Activated CD8-positive, alpha-beta memory T cell treated with anti-CD3 and anti-CD28 coated beads, Interleukin-2, amount 50 U/mL, for 1 hour (primary cell): ENCODE data around the gene ACOT7.
"Not testable (repeated sequence)": the region's sequence is repeated elsewhere in the genome, so short reads cannot be mapped to it uniquely, and the experiment has no call there.

Source experiments
- DNase-seq: peaks from one replicate; pipeline ENCODE4 v3.0.0-alpha.2; 2020; ENCODE audit errors: extremely low read depth

Gene ACOT7

DNA sequence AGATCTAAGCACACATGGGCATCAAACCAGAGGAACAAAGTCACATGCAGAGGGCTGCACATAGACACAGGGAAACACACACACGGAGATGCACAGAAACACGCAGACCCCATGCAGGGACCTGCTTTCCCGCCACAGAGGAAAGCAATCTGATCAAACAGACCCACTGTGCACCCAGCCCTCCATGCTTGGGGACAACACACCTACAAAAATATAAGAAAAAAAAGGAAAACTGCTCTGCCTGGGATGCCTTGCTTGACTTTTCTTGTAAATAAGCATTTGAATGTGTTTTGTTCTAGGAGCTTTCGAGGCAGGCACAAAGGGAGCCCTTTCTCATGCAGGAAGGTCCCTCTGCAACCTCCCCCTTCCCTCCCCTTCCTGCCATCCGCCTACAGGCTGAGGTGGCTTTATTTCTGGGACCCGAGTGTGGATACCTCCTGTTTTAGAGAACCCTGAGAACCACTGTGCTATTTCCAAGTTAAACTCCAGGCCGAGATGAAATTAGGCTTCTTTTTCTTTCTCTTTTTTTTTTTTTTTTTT is 154.3 kb downstream of the ACOT7 start:
- DNase-seq: no peak

DNA sequence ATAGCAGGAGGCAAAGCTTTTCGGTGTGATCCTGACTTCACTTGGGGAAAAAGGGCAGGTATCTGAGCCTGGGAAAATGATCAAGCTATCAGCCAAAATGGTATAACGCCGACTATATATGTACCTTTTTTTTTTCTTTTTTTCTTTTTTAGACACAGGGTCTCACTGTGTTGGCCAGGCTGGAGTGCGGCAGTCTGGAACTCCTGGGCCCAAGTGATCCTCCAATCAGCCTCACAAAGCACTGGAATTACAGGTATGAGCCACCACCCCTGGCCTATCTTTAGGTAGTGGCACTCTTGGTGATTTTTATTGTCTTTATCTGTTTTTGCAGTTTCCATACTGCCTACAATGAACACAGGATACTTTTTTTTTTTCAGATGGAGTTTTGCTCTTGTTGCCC is 156.5 kb downstream of the ACOT7 start:
- DNase-seq: no peak

DNA sequence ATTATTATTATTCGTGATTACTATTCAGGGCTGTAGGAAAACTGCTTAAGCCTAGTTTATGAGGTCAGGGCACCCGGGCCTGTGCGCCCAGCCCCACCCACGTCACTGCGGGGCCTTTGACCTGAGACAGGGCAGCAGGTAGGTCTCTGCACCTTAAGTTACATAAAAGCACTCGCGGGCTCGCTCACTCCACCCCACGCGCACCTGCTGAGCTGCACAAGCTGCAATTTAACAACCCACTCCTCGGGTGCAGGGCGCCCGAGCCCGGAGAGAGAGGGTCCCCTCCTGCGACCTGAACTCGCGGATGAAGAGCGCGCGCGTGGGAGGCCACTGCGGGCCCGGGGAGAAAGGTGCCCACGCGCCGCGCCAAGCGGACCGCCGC is 158.3 kb downstream of the ACOT7 start:
- no peak for DNase-seq

DNA sequence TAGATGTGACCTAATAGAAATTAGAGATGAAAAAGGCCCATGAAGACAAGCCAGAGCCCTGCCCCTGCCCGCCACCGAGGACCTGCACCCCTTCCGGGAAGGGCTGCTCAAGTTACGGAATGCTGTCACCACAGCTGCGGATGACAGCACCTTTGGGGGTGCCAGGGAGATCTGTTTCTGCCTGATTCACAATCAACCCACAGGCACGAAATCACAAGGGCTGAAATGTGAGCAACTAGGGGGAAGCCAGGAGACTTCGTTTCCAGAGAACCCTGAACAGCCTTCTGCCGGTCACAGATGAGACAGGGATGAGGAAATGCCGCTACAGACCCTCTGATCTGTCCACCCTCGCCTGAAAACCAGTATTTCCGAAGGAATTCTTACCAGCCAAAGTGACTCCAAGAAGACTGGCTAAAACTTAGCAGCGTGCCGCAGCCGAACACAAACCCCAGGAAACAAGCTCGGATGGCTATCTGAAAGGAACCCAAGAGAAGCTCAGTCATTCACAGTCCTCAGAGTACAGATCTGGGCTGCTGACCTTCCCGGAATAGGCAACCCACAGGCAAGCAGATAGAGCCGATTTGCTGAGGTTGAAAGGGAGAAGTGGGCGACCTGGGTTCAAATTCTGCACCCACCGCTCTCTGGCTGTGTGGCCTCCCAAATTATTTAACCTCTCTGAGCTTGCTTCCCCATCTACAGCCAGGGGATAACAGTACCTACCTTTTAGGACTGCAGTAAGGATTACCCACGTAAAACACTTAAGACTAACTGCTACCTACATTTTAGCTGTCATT is 158.9 kb downstream of the ACOT7 start:
- no peak for DNase-seq

DNA sequence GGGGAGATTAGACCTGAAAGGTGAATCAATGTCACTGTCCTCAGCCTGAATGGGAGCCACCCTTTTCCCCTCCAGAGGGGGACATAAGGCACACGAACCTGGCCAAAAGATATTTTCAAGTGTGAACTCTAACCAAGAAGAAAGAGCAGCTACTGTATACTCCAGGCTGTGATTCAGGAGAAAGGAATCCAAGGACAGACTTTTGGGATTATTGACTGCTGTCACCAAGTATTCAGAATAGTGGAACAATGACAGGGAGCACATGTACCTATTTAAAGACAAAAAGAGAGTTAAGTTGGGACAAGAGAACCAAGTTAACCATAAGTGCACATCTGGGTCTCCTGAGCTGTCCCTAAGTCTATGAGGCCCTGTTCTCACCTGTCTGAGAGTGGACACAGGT is 160.2 kb downstream of the ACOT7 start:
- no peak for DNase-seq

DNA sequence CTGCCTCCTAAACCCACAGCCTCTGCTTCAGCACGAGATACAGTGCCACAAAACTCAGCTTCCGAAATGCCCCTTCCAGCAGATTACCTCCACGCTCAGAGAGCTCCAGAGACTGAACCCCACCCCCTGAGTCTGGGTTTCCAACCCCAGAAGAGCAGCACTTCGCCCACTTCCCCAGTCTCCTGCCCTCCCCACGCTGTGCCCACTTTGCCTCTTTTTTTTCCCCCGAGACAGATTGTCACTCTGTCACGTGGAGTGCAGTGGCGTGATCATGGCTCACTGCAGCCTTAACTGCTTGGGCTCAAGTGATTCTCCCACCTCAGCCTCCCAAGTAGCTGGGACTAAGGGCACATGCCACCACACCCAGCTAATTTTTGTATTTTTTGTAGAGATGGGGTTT is 167.9 kb downstream of the ACOT7 start:
- DNase-seq: no peak

DNA sequence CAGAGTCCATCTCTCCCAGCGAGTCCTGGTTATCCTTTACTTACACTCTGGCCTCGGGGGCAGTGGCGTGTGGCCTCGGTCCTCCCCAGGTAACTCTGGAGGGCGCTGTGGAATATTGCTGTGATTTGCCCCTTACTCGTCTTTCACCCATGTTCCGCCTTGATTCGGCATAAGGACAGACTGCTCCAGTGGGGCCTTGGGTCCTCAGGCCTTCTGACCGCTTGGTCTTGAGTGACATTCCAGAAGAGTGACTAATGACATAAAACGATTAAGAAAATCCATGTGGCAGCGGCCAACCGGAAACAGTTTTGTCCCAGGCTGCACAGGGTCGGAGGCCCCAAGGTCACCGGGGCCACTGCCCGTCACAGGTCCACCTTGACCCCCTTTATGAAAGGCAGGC is 168.8 kb downstream of the ACOT7 start:
- no peak for DNase-seq

DNA sequence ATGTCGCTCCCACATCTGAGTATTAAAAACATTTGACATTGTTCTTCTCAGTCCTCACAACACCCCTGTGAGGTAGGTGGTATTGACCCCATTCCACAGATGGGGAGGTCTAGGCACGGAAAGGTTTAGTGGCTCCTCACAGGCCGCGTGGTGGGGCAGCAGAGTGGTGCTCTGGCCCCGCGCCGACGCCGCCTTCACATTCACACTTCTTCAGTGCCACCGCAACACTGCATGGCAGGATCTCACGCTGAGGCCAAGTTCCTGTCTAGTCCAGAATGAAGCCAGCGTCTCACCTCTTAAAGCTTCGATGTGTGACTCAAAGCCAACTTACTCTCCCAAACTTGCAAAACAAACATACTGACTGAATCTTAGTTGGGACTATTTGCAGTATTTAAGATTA is 169.9 kb downstream of the ACOT7 start:
- DNase-seq: no peak

DNA sequence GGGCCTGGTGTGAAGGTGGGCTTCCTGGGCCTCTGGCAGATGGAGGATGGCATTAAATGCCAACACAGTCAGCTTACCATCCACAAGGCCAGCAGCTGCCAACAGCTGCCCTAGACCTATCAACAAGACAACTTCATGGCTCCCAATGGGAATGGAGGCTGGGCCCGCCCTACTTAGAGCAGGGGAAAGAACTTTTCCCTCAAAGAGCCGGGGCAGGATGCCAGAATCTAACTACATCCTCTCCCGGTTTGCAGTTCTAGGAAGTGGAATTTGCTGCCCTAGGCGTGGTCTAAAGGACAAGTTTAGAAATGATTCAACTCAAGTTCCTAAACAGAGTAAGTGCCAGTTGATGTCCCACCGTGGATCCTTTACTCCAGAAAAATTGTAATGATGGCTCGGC is 170.9 kb downstream of the ACOT7 start:
- DNase-seq: no peak

DNA sequence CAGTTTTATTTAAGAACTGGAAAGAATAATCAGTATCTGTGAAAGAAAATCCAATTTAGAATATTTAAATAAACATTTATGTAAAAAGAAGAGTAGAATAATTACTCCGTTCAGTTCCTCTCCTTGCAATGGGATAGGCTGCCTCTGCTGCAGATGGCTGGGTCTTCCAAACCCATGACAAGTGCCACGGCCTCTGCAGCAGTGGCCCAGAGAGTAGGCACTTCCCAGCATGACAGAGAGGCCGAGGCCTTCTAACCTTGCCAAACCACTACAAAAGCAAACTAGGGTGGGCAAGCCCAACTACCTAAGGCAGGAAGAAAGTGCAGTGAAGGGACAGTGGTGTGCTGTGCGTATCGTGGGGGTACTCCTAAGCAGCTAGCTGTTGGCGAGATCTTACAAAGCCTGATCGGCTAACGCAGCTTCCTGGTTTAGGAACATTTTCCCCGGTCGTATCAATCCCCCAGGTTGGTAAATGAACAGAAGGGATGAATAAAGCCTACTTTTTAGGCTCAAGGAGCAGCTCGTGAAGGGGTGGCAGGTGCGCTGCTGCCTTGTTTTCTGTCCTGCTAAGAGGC is 172.3 kb downstream of the ACOT7 start:
- no peak for DNase-seq

DNA sequence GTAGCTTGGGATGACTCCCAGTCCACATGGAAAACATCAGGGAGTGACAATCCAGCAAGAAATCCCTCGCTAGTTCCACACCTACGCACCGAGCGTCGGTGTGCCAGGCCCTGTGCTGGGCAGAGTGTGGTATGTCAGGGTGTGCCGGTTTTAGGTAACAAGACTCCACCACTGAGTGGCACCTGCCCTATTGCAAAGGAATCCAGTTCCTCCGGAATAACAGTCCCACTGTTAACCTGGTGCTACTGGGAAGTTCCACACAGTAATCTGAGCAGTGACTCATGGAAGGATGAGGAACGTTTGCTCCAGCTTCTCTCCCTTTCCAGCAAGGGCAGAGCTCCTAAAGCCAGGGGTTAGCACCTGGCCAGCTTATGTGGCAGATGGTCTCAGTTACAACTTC is 173.3 kb downstream of the ACOT7 start:
- DNase-seq: no peak

DNA sequence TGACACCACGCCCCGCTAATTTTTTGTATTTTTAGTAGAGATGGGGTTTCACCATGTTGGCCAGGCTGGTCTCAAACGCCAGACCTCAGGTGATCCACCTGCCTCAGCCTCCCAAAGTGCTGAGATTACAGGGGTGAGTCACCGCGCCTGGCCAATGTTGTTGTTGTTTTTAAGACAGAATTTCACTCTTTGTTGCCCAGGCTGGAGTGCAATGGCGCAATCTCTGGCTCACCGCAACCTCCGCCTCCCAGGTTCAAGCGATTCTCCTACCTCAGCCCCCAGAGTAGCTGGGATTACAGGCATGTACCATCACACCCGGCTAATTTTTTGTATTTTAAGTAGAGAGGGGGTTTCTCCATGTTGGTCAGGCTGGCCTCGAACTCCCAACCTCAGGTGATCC is 173.9 kb downstream of the ACOT7 start:
- not testable (repeated sequence) for DNase-seq

DNA sequence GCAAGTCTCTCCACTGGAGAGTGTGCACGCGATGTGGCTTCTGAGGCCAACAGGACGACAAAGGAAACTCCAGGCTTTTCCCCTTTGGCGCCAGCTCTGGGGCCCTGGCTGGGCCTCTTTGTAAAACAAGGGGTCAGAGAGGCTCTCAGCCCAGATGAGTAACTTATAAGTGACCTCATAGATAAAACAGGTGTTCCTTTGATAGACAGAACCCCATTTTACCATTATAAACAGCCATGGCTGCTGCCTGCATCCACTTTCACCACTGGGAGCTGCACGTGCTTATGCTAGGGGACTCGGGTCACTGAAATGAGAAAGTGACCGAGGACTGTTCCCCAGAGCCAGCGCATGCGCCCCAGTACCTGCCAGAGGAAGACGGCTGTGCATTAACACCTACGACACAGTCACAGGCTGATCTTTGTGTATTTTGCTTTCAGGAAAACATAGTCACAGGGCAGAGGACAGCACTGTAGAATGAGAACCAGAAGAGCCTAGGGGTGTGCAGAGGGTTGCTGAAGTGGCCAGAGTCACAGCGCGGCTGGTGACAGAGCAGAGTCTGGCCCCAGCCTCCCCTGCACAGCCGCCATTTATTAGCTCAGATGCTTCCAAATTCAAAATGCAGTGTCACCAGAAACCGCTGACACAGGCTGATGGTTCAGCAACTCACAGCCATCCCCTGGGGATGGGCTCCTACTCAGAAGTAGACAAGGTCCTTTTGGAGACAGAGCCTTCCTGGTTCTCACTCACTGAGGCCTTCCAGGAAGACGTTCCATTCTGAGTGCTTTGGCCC is 175.0 kb downstream of the ACOT7 start:
- no peak for DNase-seq
